Osteocyte (in vitro differentiated cells): ENCODE measurements around the gene TNPO2. TPM values are rescaled to one million over a fixed set of nuclear protein-coding genes. Genes with fewer than 3 reads are reported as not detected.

ENCODE experiments used
- DNase-seq: peaks from one replicate; pipeline ENCODE4 v3.0.0; 2021; ENCODE audit warnings: mixed read lengths; ENCODE audit not compliant: unreplicated experiment; ENCODE audit errors: extremely low spot score
- H3K27ac Mint-ChIP-seq: one replicate; pipeline ENCODE4 v1.8.0; 2021; ENCODE audit warnings: mild to moderate bottlenecking, mixed read lengths; ENCODE audit not compliant: unreplicated experiment
- H3K27me3 Mint-ChIP-seq: one replicate; pipeline ENCODE4 v1.8.0; 2021; ENCODE audit warnings: mixed read lengths; ENCODE audit not compliant: unreplicated experiment
- H3K36me3 Mint-ChIP-seq: one replicate; pipeline ENCODE4 v1.8.0; 2021; ENCODE audit warnings: mixed read lengths; ENCODE audit not compliant: unreplicated experiment
- H3K4me1 Mint-ChIP-seq: one replicate; pipeline ENCODE4 v1.8.0; 2021; ENCODE audit warnings: mixed read lengths; ENCODE audit not compliant: unreplicated experiment
- H3K4me3 Mint-ChIP-seq: one replicate; pipeline ENCODE4 v1.8.0; 2021; ENCODE audit warnings: mild to moderate bottlenecking, moderate library complexity, mixed read lengths; ENCODE audit not compliant: unreplicated experiment
- H3K9me3 Mint-ChIP-seq: one replicate; pipeline ENCODE4 v1.8.0; 2021; ENCODE audit warnings: mixed read lengths; ENCODE audit not compliant: unreplicated experiment
- total RNA-seq: library from RNA; stranded (reverse); gene quantifications from 2 replicates; pipeline ENCODE4 v1.2.1, GENCODE V29; 2021
- TF ChIP-seq, protein P1 (sequence below): fragments of 200-600 bp; sonication (generic); IDR thresholded peaks from 2 replicates; pipeline ENCODE4 v1.5.0; 2021; ENCODE audit warnings: antibody characterized with exemption, mild to moderate bottlenecking, moderate library complexity

TNPO2 gene
- total RNA-seq, 1 donor from 2014 or later = 93.3 TPM

- H3K27me3 Mint-ChIP-seq = no peaks in the 10 kb centered on the region
These were observed 959 bp downstream of the TNPO2 start for GRCh38 chr19:12722566-12723380.

DNA sequence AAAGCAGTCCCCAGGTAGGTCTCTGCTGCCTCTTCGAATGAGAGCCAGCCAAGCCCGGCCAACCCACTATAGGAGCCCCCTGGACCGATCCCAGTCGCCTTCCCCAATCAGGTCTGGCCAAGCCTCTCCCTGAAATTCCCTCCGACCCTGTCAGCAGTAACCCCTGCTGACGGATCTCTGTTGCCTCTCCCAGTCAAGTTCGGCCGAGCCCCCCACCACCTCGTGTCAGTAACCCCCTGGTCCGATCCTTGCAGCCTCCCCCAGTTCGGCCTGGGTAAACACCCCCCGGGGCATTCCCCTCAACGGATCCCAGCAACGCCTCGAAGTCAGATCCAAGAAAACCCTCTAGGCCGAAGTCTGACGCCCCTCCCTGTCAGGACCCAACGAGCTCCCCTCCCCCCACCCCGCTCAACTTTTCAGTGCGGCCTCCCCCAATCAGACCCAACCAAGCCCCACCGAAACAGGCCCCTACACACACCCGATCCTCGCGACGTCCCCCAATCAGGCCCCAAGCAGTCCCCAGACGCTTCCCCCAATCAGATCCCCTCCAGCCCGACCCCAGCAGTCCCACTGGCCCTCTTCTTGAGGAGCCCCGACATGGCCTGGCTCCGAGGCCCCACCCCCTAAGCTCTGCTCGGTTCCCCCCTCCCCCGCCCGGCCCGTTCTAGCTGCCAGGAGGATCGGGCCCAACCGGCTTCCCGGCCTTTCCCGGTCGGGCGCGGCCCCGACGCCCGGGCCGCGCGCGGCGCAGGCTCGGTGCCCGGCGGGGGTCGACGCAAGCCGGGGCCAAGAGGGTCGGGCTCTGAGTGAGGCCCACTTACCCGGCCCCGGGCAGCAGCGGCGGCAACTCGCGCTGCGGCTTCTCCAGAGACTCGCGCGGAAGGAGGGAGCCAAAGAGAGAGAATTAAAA lies 1.8 kb downstream of the TNPO2 start:
- Mint-ChIP-seq H3K9me3 (no peaks in the 10 kb centered on the region), H3K27me3 (no peaks in the 10 kb centered on the region), H3K27ac (peak overlapping the region; percentile 98), H3K36me3 (peaks cover 8% of the 10 kb centered on the region), H3K4me1 (peaks cover 32% of the 10 kb centered on the region), H3K4me3 (peak overlapping the region; percentile 94)
- TF ChIP-seq, protein P1, sequence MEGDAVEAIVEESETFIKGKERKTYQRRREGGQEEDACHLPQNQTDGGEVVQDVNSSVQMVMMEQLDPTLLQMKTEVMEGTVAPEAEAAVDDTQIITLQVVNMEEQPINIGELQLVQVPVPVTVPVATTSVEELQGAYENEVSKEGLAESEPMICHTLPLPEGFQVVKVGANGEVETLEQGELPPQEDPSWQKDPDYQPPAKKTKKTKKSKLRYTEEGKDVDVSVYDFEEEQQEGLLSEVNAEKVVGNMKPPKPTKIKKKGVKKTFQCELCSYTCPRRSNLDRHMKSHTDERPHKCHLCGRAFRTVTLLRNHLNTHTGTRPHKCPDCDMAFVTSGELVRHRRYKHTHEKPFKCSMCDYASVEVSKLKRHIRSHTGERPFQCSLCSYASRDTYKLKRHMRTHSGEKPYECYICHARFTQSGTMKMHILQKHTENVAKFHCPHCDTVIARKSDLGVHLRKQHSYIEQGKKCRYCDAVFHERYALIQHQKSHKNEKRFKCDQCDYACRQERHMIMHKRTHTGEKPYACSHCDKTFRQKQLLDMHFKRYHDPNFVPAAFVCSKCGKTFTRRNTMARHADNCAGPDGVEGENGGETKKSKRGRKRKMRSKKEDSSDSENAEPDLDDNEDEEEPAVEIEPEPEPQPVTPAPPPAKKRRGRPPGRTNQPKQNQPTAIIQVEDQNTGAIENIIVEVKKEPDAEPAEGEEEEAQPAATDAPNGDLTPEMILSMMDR = no peak
- DNase-seq = no peak

More at GRCh38 chr19:12722566-12723380, 959 bp downstream of the TNPO2 start:
- TF ChIP-seq, protein P1 = no peak
- peak; percentile 97 for DNase-seq
- H3K36me3 Mint-ChIP-seq = peaks cover 8% of the 10 kb centered on the region
- peaks cover 32% of the 10 kb centered on the region for H3K4me1 Mint-ChIP-seq
- H3K9me3 Mint-ChIP-seq = no peaks in the 10 kb centered on the region
- peak overlapping the region; percentile 96 for H3K27ac Mint-ChIP-seq
- H3K4me3 Mint-ChIP-seq = peak overlapping the region; percentile 91

- H3K4me3 Mint-ChIP-seq = peak overlapping the region; percentile 94
- peak overlapping the region; percentile 98 for H3K27ac Mint-ChIP-seq
- DNase-seq = no peak
- H3K27me3 Mint-ChIP-seq = no peaks in the 10 kb centered on the region
- peaks cover 32% of the 10 kb centered on the region for H3K4me1 Mint-ChIP-seq
- H3K36me3 Mint-ChIP-seq = peaks cover 10% of the 10 kb centered on the region
- TF ChIP-seq, protein P1 = no peak
- H3K9me3 Mint-ChIP-seq = no peaks in the 10 kb centered on the region
These were observed 2.7 kb downstream of the TNPO2 start for GRCh38 chr19:12720851-12721655.

DNA sequence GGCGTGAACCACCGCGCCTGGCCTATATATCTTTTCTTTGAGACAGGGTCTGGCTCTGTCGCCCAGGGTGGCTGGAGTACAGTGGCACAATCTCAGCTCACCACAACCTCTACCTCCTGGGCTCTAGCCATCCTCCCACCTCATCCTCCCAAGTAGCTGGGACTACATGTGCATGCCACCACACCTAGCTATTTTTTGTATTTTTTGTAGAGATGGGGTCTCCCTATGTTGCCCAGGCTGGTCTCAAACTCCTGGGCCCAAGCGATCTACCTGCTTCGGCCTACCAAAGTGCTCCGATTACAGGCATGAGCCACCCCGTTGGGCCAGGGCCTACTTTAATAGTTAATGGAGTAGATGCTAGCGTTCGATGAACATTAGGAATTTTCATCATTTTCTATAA lies 3.4 kb downstream of the TNPO2 start:
- H3K4me1 Mint-ChIP-seq = peaks cover 32% of the 10 kb centered on the region
- DNase-seq = no peak
- H3K27ac Mint-ChIP-seq = peak overlapping the region; percentile 64
- TF ChIP-seq, protein P1 = no peak
- peaks cover 10% of the 10 kb centered on the region for H3K36me3 Mint-ChIP-seq
- H3K9me3 Mint-ChIP-seq = no peaks in the 10 kb centered on the region
- no peaks in the 10 kb centered on the region for H3K27me3 Mint-ChIP-seq
- H3K4me3 Mint-ChIP-seq = peak overlapping the region; percentile 77
